ENCODE data around the gene AKAP6. TPM values are rescaled to one million over a fixed set of nuclear protein-coding genes. Genes with fewer than 3 reads are reported as not detected.
A peak's percentile ranks its signal among the peaks of the same experiment; 100 is the strongest.
"Not testable (repeated sequence)": the region's sequence is repeated elsewhere in the genome, so short reads cannot be mapped to it uniquely, and the experiment has no call there.

Gene AKAP6
- polyA plus RNA-seq, 12 donors = 20.1 to 83.2 (median 62.1) TPM; not detected in 1

GRCh38 chr14:32571995-32572866 is 243.1 kb downstream of the AKAP6 start:
- DNase-seq = no peak

- no peak for DNase-seq
These were observed 243.7 kb downstream of the AKAP6 start for GRCh38 chr14:32572867-32573150.

GRCh38 chr14:32574269-32574668 is 245.2 kb downstream of the AKAP6 start:
- DNase-seq = no peak

- DNase-seq = peak; percentile 82
These were observed 247.1 kb downstream of the AKAP6 start for GRCh38 chr14:32576088-32576795.

GRCh38 chr14:32576977-32577376 is 247.9 kb downstream of the AKAP6 start:
- DNase-seq = no peak

GRCh38 chr14:32578181-32578580 is 249.1 kb downstream of the AKAP6 start:
- DNase-seq = no peak

GRCh38 chr14:32583427-32583826 is 254.3 kb downstream of the AKAP6 start:
- DNase-seq = not testable (repeated sequence)

- DNase-seq = no peak
These were observed 255.0 kb downstream of the AKAP6 start for GRCh38 chr14:32584079-32584478.

- no peak for DNase-seq
These were observed 258.4 kb downstream of the AKAP6 start for GRCh38 chr14:32587461-32587860.

GRCh38 chr14:32588448-32589320 is 259.6 kb downstream of the AKAP6 start:
- no peak for DNase-seq

- no peak for DNase-seq
These were observed 261.1 kb downstream of the AKAP6 start for GRCh38 chr14:32590157-32590556.

- DNase-seq = no peak
These were observed 264.3 kb downstream of the AKAP6 start for GRCh38 chr14:32593290-32593942.

GRCh38 chr14:32594766-32595165 is 265.7 kb downstream of the AKAP6 start:
- DNase-seq = peak; percentile 63

GRCh38 chr14:32595497-32595896 is 266.4 kb downstream of the AKAP6 start:
- no peak for DNase-seq

- no peak for DNase-seq
These were observed 267.3 kb downstream of the AKAP6 start for GRCh38 chr14:32596390-32596789.

GRCh38 chr14:32597771-32598170 is 268.7 kb downstream of the AKAP6 start:
- no peak for DNase-seq

- no peak for DNase-seq
These were observed 272.0 kb downstream of the AKAP6 start for GRCh38 chr14:32601069-32601468.

GRCh38 chr14:32601906-32602305 is 272.8 kb downstream of the AKAP6 start:
- no peak for DNase-seq

GRCh38 chr14:32602699-32603098 is 273.6 kb downstream of the AKAP6 start:
- no peak for DNase-seq

- DNase-seq = peak; percentile 37
These were observed 275.0 kb downstream of the AKAP6 start for GRCh38 chr14:32603992-32604565.

- DNase-seq = no peak
These were observed 277.2 kb downstream of the AKAP6 start for GRCh38 chr14:32606301-32606700.

Measured in muscle of arm (tissue), 12 donors.